LNCaP clone FGC (cell line): ENCODE measurements around the gene SYNM.
A peak's percentile ranks its signal among the peaks of the same experiment; 100 is the strongest.
"Not testable (repeated sequence)": the region's sequence is repeated elsewhere in the genome, so short reads cannot be mapped to it uniquely, and the experiment has no call there.

Experiments
- DNase-seq: peaks from one replicate; pipeline ENCODE4 v3.0.0-alpha.2; 2011; ENCODE audit warnings: low read depth
- H3K4me3 ChIP-seq: 2 replicates; pipeline ENCODE4 v1.5.1; 2011; ENCODE audit warnings: mild to moderate bottlenecking, low read depth, low read length, control low read depth
- TF ChIP-seq, protein P1 (sequence below): IDR thresholded peaks from 2 replicates; pipeline ENCODE4 v1.5.1; 2012; ENCODE audit warnings: mild to moderate bottlenecking; ENCODE audit not compliant: control insufficient read depth, insufficient read depth; ENCODE audit errors: extremely low read depth

Gene SYNM

DNA sequence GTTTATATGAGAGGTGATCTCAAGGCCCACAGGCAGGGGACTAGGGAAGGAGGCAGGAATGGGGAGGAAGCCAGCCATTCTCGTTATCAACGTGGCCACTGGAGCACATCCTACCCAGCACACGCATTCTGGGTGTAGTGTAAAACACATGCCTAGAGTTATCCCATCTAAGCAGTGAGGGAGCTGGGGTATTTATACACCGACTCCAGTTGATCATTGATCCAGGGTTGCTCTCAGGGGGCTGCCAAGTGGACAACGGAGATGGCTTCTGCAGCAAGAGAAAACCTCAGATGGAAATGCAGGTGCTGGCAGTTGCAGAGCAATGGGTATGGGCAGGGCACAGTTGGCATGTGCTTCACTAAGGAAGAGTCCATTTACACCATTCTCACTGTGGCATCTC lies 30.4 kb upstream of the SYNM start:
- TF ChIP-seq, protein P1, sequence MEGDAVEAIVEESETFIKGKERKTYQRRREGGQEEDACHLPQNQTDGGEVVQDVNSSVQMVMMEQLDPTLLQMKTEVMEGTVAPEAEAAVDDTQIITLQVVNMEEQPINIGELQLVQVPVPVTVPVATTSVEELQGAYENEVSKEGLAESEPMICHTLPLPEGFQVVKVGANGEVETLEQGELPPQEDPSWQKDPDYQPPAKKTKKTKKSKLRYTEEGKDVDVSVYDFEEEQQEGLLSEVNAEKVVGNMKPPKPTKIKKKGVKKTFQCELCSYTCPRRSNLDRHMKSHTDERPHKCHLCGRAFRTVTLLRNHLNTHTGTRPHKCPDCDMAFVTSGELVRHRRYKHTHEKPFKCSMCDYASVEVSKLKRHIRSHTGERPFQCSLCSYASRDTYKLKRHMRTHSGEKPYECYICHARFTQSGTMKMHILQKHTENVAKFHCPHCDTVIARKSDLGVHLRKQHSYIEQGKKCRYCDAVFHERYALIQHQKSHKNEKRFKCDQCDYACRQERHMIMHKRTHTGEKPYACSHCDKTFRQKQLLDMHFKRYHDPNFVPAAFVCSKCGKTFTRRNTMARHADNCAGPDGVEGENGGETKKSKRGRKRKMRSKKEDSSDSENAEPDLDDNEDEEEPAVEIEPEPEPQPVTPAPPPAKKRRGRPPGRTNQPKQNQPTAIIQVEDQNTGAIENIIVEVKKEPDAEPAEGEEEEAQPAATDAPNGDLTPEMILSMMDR: no peak
- H3K4me3 ChIP-seq: no peak overlapping the region

DNA sequence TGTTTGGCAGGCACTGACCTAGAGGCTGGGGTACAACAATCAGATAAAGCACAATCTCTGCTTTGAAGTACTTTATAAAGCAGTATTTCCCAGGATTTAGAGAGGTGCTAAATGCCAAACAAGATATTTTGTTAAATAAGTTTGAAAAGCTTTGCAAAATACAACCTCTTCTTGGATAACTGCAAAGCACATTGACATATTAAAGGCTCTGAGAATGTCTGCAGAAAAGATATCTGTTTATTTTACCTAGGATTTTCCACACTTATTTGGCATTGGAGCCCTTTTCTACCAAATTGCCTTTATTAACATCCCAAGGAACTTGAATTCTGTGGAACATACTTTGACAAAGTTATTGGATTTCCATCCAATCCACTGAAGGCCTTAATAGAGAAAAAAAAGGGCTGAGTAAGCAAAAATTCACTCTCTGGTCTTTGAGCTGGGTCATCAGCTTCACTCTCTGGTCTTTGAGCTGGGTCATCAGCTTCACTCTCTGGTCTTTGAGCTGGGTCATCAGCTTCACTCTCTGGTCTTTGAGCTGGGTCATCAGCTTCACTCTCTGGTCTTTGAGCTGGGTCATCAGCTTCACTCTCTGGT lies 29.7 kb upstream of the SYNM start:
- DNase-seq, H3K4me3 ChIP-seq: not testable (repeated sequence)

More for the DNA sequence above, 30.4 kb upstream of the SYNM start:
- no peak for DNase-seq

DNA sequence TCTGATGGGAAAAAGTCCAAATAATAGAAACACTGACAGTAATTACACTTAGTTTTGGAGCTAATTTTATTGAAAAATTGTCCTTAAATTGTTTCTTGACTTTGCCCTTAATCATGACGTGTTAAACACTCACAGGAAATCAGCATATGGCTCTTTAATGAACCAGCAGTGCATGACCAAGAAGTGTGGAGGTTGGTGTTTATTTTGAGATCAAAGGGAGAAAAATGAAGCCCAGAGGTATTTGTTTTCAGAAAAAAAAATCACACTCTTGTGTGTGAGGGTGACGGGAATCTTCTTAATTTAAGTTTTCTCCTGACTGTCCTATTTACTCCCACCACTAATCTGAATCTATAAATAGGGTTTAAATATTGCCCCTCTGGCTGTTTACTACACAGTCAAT lies 28.8 kb upstream of the SYNM start:
- TF ChIP-seq, protein P1: no peak
- H3K4me3 ChIP-seq: no peak overlapping the region
- DNase-seq: no peak

DNA sequence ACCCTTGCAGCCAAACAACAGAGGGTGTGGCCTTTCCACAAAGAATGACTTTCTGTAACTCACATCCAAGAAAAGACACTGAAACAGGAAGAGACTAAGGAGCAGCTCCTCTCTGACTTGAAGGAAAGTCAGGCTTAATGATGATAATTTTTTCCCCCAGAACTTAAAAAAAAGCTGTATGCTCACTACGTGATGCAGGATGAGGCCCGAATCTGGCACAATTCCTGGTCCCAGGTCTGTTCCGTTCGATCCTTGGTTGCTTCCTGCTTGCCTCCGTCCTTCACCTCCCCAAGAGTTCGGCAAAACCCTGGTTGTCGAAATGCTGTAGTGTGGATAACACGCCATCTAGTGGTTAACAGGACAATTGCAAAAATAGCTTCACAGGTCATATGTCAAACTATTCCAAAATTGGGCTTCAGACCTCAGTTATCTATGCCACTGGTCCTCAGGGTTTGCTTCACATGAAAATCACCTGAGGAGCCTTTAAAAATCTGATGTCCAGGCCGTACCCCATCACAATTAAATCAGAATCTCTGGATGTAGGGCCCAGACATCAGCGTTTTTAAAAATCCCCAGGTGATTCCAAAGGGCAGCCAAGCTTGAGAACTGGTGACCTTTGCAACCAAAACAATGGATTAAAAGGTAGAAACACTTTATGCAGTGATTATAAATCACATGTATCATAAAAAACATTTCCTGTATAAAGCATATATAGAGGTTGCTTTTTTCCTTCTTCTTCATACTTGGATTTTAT lies 28.1 kb upstream of the SYNM start:
- no peak overlapping the region for H3K4me3 ChIP-seq
- DNase-seq: peak; percentile 59
- TF ChIP-seq, protein P1: peak; percentile 88

DNA sequence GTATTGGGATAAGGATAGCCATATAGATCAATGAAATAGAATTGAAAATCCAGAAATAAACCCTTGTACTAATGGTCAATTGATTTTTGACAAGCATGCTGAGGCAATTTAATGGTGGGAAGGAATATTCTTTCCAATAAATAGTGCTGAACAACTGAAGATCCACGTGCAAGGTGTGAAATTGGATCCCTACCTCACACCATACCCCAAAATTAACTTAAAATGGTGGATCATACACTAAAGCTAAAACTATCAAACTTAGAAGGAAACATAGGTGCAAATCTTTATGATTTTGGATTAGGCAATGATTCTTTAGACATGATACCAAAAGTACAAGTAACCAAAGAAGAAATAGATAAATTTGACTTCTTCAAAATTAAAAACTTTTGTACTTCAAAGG lies 22.1 kb upstream of the SYNM start:
- no peak for DNase-seq
- TF ChIP-seq, protein P1: no peak
- H3K4me3 ChIP-seq: no peak overlapping the region

DNA sequence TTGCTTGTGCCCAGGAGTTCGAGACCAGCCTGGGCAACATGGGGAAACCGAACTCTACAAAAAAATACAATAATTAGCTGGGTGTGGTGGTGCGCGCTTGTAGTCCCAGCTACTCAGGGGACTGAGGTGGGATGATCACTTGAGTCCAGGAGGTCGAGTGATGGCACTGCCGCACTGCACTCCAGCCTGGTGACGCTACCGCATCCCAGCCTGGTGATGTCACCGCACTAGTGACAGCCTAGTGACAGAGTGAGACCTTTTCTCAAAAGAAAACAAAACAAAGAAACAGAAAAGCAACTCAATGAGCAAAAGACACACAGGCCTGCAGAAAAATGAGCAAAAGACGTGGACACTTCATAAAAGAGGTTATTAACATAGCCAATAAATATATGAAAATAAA lies 19.9 kb upstream of the SYNM start:
- TF ChIP-seq, protein P1: no peak
- H3K4me3 ChIP-seq: no peak overlapping the region
- no peak for DNase-seq

DNA sequence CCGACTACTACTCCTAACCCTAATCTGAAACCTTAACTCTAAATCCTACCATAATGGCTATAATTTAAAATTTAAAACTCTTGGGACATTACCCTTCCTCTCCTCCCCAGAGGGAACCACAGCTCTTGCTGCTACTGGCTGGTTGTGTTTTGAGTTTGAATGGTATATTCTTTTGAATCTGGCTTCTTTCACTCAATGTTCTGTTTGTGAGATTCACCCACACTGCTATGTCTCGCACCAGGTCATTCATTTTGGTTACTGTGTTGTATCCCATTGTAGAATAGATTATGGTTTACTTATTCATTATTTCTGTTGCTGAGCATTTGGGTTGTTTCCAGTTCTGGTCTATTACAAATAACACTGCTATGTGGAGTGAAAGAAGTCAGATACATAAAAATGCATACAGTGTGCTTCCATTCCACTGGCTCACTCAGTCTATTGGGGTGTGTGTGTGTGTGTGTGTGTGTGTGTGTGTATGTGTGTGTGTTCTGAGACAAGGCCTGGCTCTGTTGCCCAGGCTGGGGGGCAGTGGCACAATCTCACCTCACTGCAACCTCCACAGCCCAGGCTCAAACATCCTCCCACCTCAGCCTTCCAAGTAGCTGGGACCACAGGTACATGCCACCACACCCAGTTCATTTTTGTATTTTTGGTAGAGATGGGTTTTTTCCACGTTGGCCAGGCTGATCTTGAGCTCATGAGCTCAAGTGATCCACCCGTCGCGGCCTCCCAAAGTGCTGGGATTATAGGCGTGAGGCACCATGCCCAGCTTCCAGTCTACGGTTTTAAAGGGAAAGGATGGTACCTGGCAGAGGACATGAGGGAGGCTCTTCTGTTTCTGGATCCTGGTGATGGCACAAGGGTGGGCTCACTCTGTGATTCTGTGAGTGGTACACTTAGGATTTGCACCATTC lies 19.2 kb upstream of the SYNM start:
- no peak for DNase-seq
- TF ChIP-seq, protein P1: no peak
- H3K4me3 ChIP-seq: no peak overlapping the region
